Neural crest cell (in vitro differentiated cells): ENCODE measurements around the gene KIAA1755. TPM values are rescaled to one million over a fixed set of nuclear protein-coding genes. Genes with fewer than 3 reads are reported as not detected.
A peak's percentile ranks its signal among the peaks of the same experiment; 100 is the strongest.

Experiments used
- DNase-seq: peaks from one replicate; pipeline ENCODE4 v3.0.0; 2021; ENCODE audit warnings: low read depth, mixed read lengths, low spot score
- H3K27ac Mint-ChIP-seq: one replicate; pipeline ENCODE4 v1.8.0; 2021; ENCODE audit warnings: mild to moderate bottlenecking, mixed read lengths; ENCODE audit not compliant: unreplicated experiment
- H3K27me3 Mint-ChIP-seq: 2 replicates; pipeline ENCODE4 v1.8.0; 2021; ENCODE audit warnings: low read depth, mild to moderate bottlenecking, mixed read lengths
- H3K36me3 Mint-ChIP-seq: 2 replicates; pipeline ENCODE4 v1.8.0; 2021; ENCODE audit warnings: low read depth, mild to moderate bottlenecking, mixed read lengths
- H3K4me1 Mint-ChIP-seq: 2 replicates; pipeline ENCODE4 v1.8.0; 2021; ENCODE audit warnings: mixed read lengths
- H3K4me3 Mint-ChIP-seq: one replicate; pipeline ENCODE4 v1.8.0; 2021; ENCODE audit warnings: mild to moderate bottlenecking, mixed read lengths
- H3K9me3 Mint-ChIP-seq: 2 replicates; pipeline ENCODE4 v1.8.0; 2021; ENCODE audit warnings: mixed read lengths
- CTCF ChIP-seq: fragments of 200-600 bp; sonication (generic); conservative IDR thresholded peaks from 2 replicates; pipeline ENCODE4 v1.5.0; 2021; ENCODE audit warnings: antibody characterized with exemption, mild to moderate bottlenecking
- total RNA-seq: library from RNA; stranded (reverse); gene quantifications from 2 replicates; pipeline ENCODE4 v1.2.1, GENCODE V29; 2021

The KIAA1755 gene
- total RNA-seq, 1 donor from 2014 or later = 8.6 TPM

- Mint-ChIP-seq H3K27me3 (no peaks in the 10 kb centered on the region), H3K9me3 (no peaks in the 10 kb centered on the region), H3K4me3 (no peak overlapping the region), H3K36me3 (no peaks in the 10 kb centered on the region), H3K4me1 (peaks cover 32% of the 10 kb centered on the region), H3K27ac (peak overlapping the region; percentile 78)
- TF ChIP-seq CTCF = no peak
- DNase-seq = no peak
Observed at GRCh38 chr20:38296433-38296832, 35.9 kb upstream of the KIAA1755 start.

GRCh38 chr20:38295811-38296210, 35.3 kb upstream of the KIAA1755 start:
- Mint-ChIP-seq H3K9me3 (no peaks in the 10 kb centered on the region), H3K4me3 (no peak overlapping the region), H3K36me3 (no peaks in the 10 kb centered on the region), H3K27ac (peak overlapping the region; percentile 78), H3K27me3 (no peaks in the 10 kb centered on the region), H3K4me1 (peaks cover 38% of the 10 kb centered on the region)
- TF ChIP-seq CTCF = no peak
- DNase-seq = no peak

GRCh38 chr20:38294076-38294591, 33.6 kb upstream of the KIAA1755 start:
- no peak for DNase-seq
- Mint-ChIP-seq H3K36me3 (no peaks in the 10 kb centered on the region), H3K4me1 (peaks cover 45% of the 10 kb centered on the region), H3K27ac (no peak overlapping the region), H3K27me3 (no peaks in the 10 kb centered on the region), H3K9me3 (no peaks in the 10 kb centered on the region), H3K4me3 (no peak overlapping the region)
- TF ChIP-seq CTCF = no peak

GRCh38 chr20:38293491-38294065, 33.0 kb upstream of the KIAA1755 start:
- Mint-ChIP-seq H3K4me1 (peaks cover 46% of the 10 kb centered on the region), H3K36me3 (no peaks in the 10 kb centered on the region), H3K27ac (no peak overlapping the region), H3K4me3 (peak overlapping the region; percentile 10), H3K9me3 (no peaks in the 10 kb centered on the region), H3K27me3 (no peaks in the 10 kb centered on the region)
- DNase-seq = no peak
- TF ChIP-seq CTCF = no peak

GRCh38 chr20:38291966-38292365, 31.4 kb upstream of the KIAA1755 start:
- no peak overlapping the region for H3K4me3 Mint-ChIP-seq
- H3K9me3 Mint-ChIP-seq = no peaks in the 10 kb centered on the region
- no peak overlapping the region for H3K27ac Mint-ChIP-seq
- DNase-seq = no peak
- TF ChIP-seq CTCF = no peak
- no peaks in the 10 kb centered on the region for H3K36me3 Mint-ChIP-seq
- no peaks in the 10 kb centered on the region for H3K27me3 Mint-ChIP-seq
- peaks cover 57% of the 10 kb centered on the region for H3K4me1 Mint-ChIP-seq
